AG08395 (cell line): Measurements from ENCODE around the gene INF2.
"Not testable (repeated sequence)": the region's sequence is repeated elsewhere in the genome, so short reads cannot be mapped to it uniquely, and the experiment has no call there.

Source experiments
- DNase-seq: peaks from one replicate; pipeline ENCODE4 v3.0.0; 2012; ENCODE audit warnings: mixed read lengths, low spot score

Gene INF2

GRCh38 chr14:104657101-104657524 is 32.3 kb upstream of the INF2 start:
- no peak for DNase-seq

- DNase-seq = no peak
These were observed 31.7 kb upstream of the INF2 start for GRCh38 chr14:104657563-104658324.

GRCh38 chr14:104658325-104658712 is 31.1 kb upstream of the INF2 start:
- DNase-seq = no peak

GRCh38 chr14:104659146-104659545 is 30.3 kb upstream of the INF2 start:
- DNase-seq = no peak

GRCh38 chr14:104659764-104660523 is 29.5 kb upstream of the INF2 start:
- DNase-seq = no peak

GRCh38 chr14:104660597-104660996 is 28.8 kb upstream of the INF2 start:
- no peak for DNase-seq

GRCh38 chr14:104661086-104661485 is 28.3 kb upstream of the INF2 start:
- DNase-seq = no peak

GRCh38 chr14:104661528-104662157 is 27.8 kb upstream of the INF2 start:
- not testable (repeated sequence) for DNase-seq

GRCh38 chr14:104662472-104662871 is 26.9 kb upstream of the INF2 start:
- DNase-seq = not testable (repeated sequence)

GRCh38 chr14:104664107-104664506 is 25.3 kb upstream of the INF2 start:
- no peak for DNase-seq

GRCh38 chr14:104664588-104664987 is 24.8 kb upstream of the INF2 start:
- no peak for DNase-seq

GRCh38 chr14:104665114-104665656 is 24.2 kb upstream of the INF2 start:
- no peak for DNase-seq

- no peak for DNase-seq
These were observed 23.5 kb upstream of the INF2 start for GRCh38 chr14:104665657-104666522.

- not testable (repeated sequence) for DNase-seq
These were observed 22.9 kb upstream of the INF2 start for GRCh38 chr14:104666523-104666895.

GRCh38 chr14:104666981-104667380 is 22.4 kb upstream of the INF2 start:
- no peak for DNase-seq

- DNase-seq = no peak
These were observed 19.7 kb upstream of the INF2 start for GRCh38 chr14:104669697-104670096.

GRCh38 chr14:104671330-104671977 is 18.0 kb upstream of the INF2 start:
- DNase-seq = not testable (repeated sequence)

GRCh38 chr14:104672119-104672518 is 17.3 kb upstream of the INF2 start:
- DNase-seq = not testable (repeated sequence)

GRCh38 chr14:104673481-104673880 is 15.9 kb upstream of the INF2 start:
- DNase-seq = no peak

- DNase-seq = no peak
These were observed 14.0 kb upstream of the INF2 start for GRCh38 chr14:104675447-104675846.

- DNase-seq = no peak
These were observed 13.2 kb upstream of the INF2 start for GRCh38 chr14:104676130-104676693.
